PC-9 (cell line): ENCODE data around the gene PACRG. TPM values are rescaled to one million over a fixed set of nuclear protein-coding genes. Genes with fewer than 3 reads are reported as not detected.

Source experiments
- BruUV-seq: library from RNA; stranded (reverse); fragments of 400-500 nt; replicated peaks from 2 replicates; lab custom pipeline; 2021; lab: Mats Ljungman, UMichigan
- CTCF ChIA-PET: fragments of 300-600 bp; sonication (Branson Sonifier 250); formaldehyde crosslinking; loops from one replicate; lab custom pipeline; 2022; ENCODE audit warnings: antibody characterized with exemption; lab: Charles Lee
- POLR2A ChIA-PET: fragments of 300-600 bp; sonication (Branson Sonifier 250); formaldehyde crosslinking; loops from one replicate; lab custom pipeline; 2022; ENCODE audit warnings: antibody characterized with exemption; ENCODE audit not compliant: unreplicated experiment; lab: Charles Lee
- DNase-seq, 2 experiments: peaks; one replicate each; pipeline versions ENCODE4 v3.0.0 to v3.0.0-alpha.2; 2015 to 2022; ENCODE audit warnings: mixed read lengths in 1 of 2
- H2AFZ ChIP-seq: fragments of 200-600 bp; sonication (generic); 2 replicates; pipeline ENCODE4 v1.8.1; 2017; ENCODE audit warnings: antibody characterized with exemption
- H3F3A ChIP-seq: fragments of 200-600 bp; sonication (generic); 2 replicates; pipeline ENCODE4 v1.8.1; 2017; ENCODE audit warnings: antibody characterized with exemption, mild to moderate bottlenecking, low read depth; ENCODE audit not compliant: insufficient read depth
- H3K27ac ChIP-seq: fragments of 200-600 bp; sonication (generic); 2 replicates; pipeline ENCODE4 v1.6.1; 2016; ENCODE audit warnings: mixed run types
- H3K27me3 ChIP-seq: fragments of 200-600 bp; sonication (generic); 2 replicates; pipeline ENCODE4 v1.6.1; 2016; ENCODE audit warnings: low read depth, mixed run types; ENCODE audit not compliant: insufficient read depth
- H3K36me3 ChIP-seq: fragments of 200-600 bp; sonication (generic); 2 replicates; pipeline ENCODE4 v1.6.1; 2016; ENCODE audit warnings: low read depth, mixed run types
- H3K4me1 ChIP-seq: fragments of 200-600 bp; sonication (generic); replicated peaks from 2 replicates; pipeline ENCODE4 v1.6.1; 2016; ENCODE audit warnings: mixed run types; ENCODE audit not compliant: insufficient read depth
- H3K4me2 ChIP-seq: fragments of 200-600 bp; sonication (generic); 2 replicates; pipeline ENCODE4 v1.6.1; 2017; ENCODE audit warnings: mixed run types
- H3K4me3 ChIP-seq: fragments of 200-600 bp; sonication (generic); 2 replicates; pipeline ENCODE4 v1.6.1; 2016; ENCODE audit warnings: mixed run types
- H3K79me2 ChIP-seq: fragments of 200-600 bp; sonication (generic); 2 replicates; pipeline ENCODE4 v1.6.1; 2017; ENCODE audit warnings: low read depth, mixed run types
- H3K9me2 ChIP-seq: fragments of 200-600 bp; sonication (generic); 2 replicates; pipeline ENCODE4 v1.8.1; 2017; ENCODE audit warnings: mild to moderate bottlenecking; ENCODE audit not compliant: insufficient read depth
- H3K9me3 ChIP-seq: fragments of 200-600 bp; sonication (generic); 2 replicates; pipeline ENCODE4 v1.8.1; 2016; ENCODE audit warnings: low read depth; ENCODE audit not compliant: insufficient read depth
- H4K20me1 ChIP-seq: fragments of 200-600 bp; sonication (generic); 2 replicates; pipeline ENCODE4 v1.8.1; 2017; ENCODE audit not compliant: insufficient read depth
- EZH2 ChIP-seq: fragments of 200-600 bp; sonication (generic); IDR thresholded peaks from 2 replicates; pipeline ENCODE4 v1.8.0; 2017; ENCODE audit warnings: antibody characterized with exemption, low read depth
- intact Hi-C: fragments of 100-400 bp; cut with micrococcal nuclease; formaldehyde crosslinking; loops from one replicate; pipeline ENCODE4 v1.10.0; 2022; ENCODE audit not compliant: unreplicated experiment
- total RNA-seq: library from RNA; stranded (reverse); gene quantifications from 2 replicates; pipeline ENCODE4 v1.2.3, GENCODE V29; 2021
- TF ChIP-seq, protein P1 (sequence below): fragments of 200-600 bp; sonication (generic); conservative IDR thresholded peaks from 2 replicates; pipeline ENCODE4 v1.6.1; 2017; ENCODE audit warnings: mixed run types, antibody characterized with exemption, mild to moderate bottlenecking, moderate library complexity

Gene PACRG
- total RNA-seq, 1 experiment from 2014 or later, result not detected

GRCh38 chr6:163241683-163242082 is 513.9 kb downstream of the PACRG start:
- H3K9me3 ChIP-seq, result no peaks in the 10 kb centered on the region
- H3K36me3 ChIP-seq, result no peaks in the 10 kb centered on the region
- H3K4me1 ChIP-seq, result no peaks in the 10 kb centered on the region
- no peak for TF ChIP-seq EZH2
- TF ChIP-seq, protein P1, sequence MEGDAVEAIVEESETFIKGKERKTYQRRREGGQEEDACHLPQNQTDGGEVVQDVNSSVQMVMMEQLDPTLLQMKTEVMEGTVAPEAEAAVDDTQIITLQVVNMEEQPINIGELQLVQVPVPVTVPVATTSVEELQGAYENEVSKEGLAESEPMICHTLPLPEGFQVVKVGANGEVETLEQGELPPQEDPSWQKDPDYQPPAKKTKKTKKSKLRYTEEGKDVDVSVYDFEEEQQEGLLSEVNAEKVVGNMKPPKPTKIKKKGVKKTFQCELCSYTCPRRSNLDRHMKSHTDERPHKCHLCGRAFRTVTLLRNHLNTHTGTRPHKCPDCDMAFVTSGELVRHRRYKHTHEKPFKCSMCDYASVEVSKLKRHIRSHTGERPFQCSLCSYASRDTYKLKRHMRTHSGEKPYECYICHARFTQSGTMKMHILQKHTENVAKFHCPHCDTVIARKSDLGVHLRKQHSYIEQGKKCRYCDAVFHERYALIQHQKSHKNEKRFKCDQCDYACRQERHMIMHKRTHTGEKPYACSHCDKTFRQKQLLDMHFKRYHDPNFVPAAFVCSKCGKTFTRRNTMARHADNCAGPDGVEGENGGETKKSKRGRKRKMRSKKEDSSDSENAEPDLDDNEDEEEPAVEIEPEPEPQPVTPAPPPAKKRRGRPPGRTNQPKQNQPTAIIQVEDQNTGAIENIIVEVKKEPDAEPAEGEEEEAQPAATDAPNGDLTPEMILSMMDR, result no peak
- no peaks in the 10 kb centered on the region for H3K27me3 ChIP-seq
- no peaks in the 10 kb centered on the region for H3F3A ChIP-seq
- no TSS peak for BruUV-seq
- H2AFZ ChIP-seq, result no peak overlapping the region
- no peaks in the 10 kb centered on the region for H3K79me2 ChIP-seq
- H3K27ac ChIP-seq, result no peak overlapping the region
- H3K9me2 ChIP-seq, result no peaks in the 10 kb centered on the region; the same call in 1 of the 2 replicates
- H3K4me2 ChIP-seq, result no peak overlapping the region
- ChIA-PET CTCF (no interaction called here), POLR2A (no interaction called here)
- H3K4me3 ChIP-seq, result no peak overlapping the region
- intact Hi-C loops, result no loop called here
- DNase-seq, result no peak
- no peaks in the 10 kb centered on the region for H4K20me1 ChIP-seq

DNA sequence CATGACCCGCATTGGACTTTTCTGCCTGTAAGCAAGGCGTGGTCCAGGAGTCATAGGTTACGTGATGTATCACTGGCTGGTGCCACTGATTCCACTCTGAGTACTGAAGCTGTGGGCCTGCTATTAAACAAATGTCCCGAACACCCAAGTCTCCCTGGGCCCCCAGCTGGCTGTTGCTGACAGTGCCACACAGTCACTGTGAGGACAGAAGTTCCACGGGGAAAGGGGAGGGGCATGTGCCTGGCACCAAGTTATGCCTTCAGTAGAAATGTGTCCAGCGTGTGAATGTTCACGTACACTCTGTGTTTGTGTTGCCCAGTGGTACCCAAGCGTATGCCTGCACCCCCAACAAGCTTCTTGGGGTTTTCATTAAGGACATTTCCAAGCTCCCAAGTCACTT is 515.3 kb downstream of the PACRG start:
- no peaks in the 10 kb centered on the region for H3K36me3 ChIP-seq
- no peak overlapping the region for H3K4me2 ChIP-seq
- no peaks in the 10 kb centered on the region for H3K79me2 ChIP-seq
- H3K27me3 ChIP-seq, result no peaks in the 10 kb centered on the region
- BruUV-seq, result no TSS peak
- CTCF ChIA-PET, result no interaction called here
- POLR2A ChIA-PET, result no interaction called here
- no peak for TF ChIP-seq EZH2
- TF ChIP-seq, protein P1, result no peak
- no peak overlapping the region for H2AFZ ChIP-seq
- intact Hi-C loops, result no loop called here
- no peaks in the 10 kb centered on the region; the same call in 1 of the 2 replicates for H3K9me2 ChIP-seq
- H3K27ac ChIP-seq, result no peak overlapping the region
- no peaks in the 10 kb centered on the region for H3F3A ChIP-seq
- no peak overlapping the region for H3K4me3 ChIP-seq
- no peak for DNase-seq
- H3K9me3 ChIP-seq, result no peaks in the 10 kb centered on the region
- no peaks in the 10 kb centered on the region for H3K4me1 ChIP-seq
- no peaks in the 10 kb centered on the region for H4K20me1 ChIP-seq

DNA sequence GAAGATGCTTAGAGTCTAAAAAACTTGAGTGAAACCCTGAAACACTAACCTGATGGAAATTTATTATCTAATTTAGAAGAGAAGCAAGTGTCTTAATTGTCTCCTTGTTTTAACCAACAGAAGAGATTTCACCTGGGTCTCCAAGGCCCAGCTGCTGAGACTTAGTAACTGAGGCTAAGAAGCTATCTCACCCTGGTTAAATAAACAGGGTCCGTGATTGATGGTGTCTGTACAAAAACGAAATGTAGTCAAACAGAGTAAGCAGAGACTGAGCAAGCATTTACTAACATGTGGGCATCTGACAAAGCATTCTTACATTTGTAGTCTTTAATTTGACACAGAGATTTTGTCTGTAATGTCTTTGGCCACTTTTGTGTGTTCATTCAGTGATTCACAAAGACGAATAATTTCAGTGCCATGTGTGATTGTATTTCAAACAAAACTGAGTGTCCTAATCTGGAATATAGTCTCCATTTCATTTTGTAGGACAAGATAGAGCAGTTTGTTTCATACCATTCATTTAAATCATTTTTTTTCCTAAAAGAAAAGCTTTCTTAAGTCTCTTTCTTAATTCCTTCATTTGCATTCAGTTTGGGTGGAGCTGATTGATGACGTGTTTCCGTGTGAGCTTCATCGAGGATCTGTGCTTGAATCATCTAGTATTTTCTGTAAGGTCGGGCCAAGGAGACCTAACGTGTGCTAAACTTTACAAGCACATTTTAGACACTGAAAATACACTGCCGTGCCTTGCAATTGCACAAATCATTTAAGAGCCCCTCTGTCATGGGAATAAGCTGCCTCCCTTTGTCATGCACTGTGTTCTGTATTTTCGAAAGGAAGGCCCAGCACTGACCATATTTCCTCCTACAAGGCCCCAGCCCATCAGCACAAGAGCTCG is 516.2 kb downstream of the PACRG start:
- Histone ChIP-seq H3K27ac (no peak overlapping the region), H3K4me2 (no peak overlapping the region), H2AFZ (no peak overlapping the region), H3K4me1 (no peaks in the 10 kb centered on the region), H3K4me3 (no peak overlapping the region), H3K9me3 (no peaks in the 10 kb centered on the region), H3K27me3 (no peaks in the 10 kb centered on the region), H3K9me2 (no peaks in the 10 kb centered on the region), H3K36me3 (no peaks in the 10 kb centered on the region), H3K79me2 (no peaks in the 10 kb centered on the region), H4K20me1 (no peaks in the 10 kb centered on the region), H3F3A (no peaks in the 10 kb centered on the region)
- BruUV-seq, result no TSS peak
- no peak for TF ChIP-seq EZH2
- TF ChIP-seq, protein P1, result no peak
- intact Hi-C loops, result no loop called here
- POLR2A ChIA-PET, result no interaction called here
- CTCF ChIA-PET, result no interaction called here
- no peak for DNase-seq
